ENCODE data around the gene TEF. TPM values are rescaled to one million over a fixed set of nuclear protein-coding genes. Genes with fewer than 3 reads are reported as not detected.

TEF gene
- total and polyA plus RNA-seq, 2 experiments from 2014 or later = 4.0 to 21.1 TPM

- DNase-seq (ENCODE audit: low read depth in 1 of 2, low spot score in 1 of 2) = no peak
- Histone ChIP-seq H3K4me1 (ENCODE audit: low read depth) (peaks cover 15% of the 10 kb centered on the region), H3K27me3 (no peaks in the 10 kb centered on the region), H3K4me3 (no peak overlapping the region), H3K27ac (no peak overlapping the region), H3K36me3 (no peaks in the 10 kb centered on the region), H3K9me3 (ENCODE audit: low read depth) (no peaks in the 10 kb centered on the region)
- TF ChIP-seq, protein P1, sequence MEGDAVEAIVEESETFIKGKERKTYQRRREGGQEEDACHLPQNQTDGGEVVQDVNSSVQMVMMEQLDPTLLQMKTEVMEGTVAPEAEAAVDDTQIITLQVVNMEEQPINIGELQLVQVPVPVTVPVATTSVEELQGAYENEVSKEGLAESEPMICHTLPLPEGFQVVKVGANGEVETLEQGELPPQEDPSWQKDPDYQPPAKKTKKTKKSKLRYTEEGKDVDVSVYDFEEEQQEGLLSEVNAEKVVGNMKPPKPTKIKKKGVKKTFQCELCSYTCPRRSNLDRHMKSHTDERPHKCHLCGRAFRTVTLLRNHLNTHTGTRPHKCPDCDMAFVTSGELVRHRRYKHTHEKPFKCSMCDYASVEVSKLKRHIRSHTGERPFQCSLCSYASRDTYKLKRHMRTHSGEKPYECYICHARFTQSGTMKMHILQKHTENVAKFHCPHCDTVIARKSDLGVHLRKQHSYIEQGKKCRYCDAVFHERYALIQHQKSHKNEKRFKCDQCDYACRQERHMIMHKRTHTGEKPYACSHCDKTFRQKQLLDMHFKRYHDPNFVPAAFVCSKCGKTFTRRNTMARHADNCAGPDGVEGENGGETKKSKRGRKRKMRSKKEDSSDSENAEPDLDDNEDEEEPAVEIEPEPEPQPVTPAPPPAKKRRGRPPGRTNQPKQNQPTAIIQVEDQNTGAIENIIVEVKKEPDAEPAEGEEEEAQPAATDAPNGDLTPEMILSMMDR (IDR thresholded peaks at IDR 0.05; ENCODE audit: low read depth, low read length) = no peak
Measured at GRCh38 chr22:41364955-41365354, 16.8 kb upstream of the TEF start.

DNA sequence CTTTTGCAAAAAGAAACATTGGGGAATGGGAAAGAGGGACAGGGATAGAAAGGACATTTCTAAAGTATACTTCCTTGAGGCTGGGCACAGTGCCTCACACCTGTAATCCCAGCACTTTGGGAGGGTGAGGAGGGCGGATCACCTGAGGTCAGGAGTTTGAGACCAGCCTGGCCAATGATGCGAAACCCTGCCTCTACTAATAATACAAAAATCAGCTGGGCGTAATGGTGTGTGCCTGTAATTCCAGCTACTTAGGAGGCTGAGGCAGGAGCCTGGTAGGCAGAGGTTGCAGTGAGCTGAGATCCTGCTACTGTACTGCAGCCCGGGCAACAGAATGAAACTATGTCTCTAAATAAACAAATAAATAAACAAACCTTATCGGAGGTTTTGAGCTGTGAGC is 16.3 kb upstream of the TEF start:
- Histone ChIP-seq H3K4me3 (no peak overlapping the region), H3K27ac (no peak overlapping the region), H3K36me3 (no peaks in the 10 kb centered on the region), H3K9me3 (ENCODE audit: low read depth) (no peaks in the 10 kb centered on the region), H3K27me3 (no peaks in the 10 kb centered on the region), H3K4me1 (ENCODE audit: low read depth) (peaks cover 10% of the 10 kb centered on the region)
- no peak for DNase-seq (ENCODE audit: low read depth in 1 of 2, low spot score in 1 of 2)
- TF ChIP-seq, protein P1 (IDR thresholded peaks at IDR 0.05; ENCODE audit: low read depth, low read length) = no peak

GRCh38 chr22:41366323-41367029 is 15.3 kb upstream of the TEF start:
- H3K27ac ChIP-seq = no peak overlapping the region
- H3K4me1 ChIP-seq (ENCODE audit: low read depth) = peaks cover 9% of the 10 kb centered on the region
- DNase-seq (ENCODE audit: low read depth in 1 of 2, low spot score in 1 of 2) = no peak
- TF ChIP-seq, protein P1 (IDR thresholded peaks at IDR 0.05; ENCODE audit: low read depth, low read length) = no peak
- H3K36me3 ChIP-seq = no peaks in the 10 kb centered on the region
- no peaks in the 10 kb centered on the region for H3K27me3 ChIP-seq
- H3K9me3 ChIP-seq (ENCODE audit: low read depth) = no peaks in the 10 kb centered on the region
- no peak overlapping the region for H3K4me3 ChIP-seq

DNA sequence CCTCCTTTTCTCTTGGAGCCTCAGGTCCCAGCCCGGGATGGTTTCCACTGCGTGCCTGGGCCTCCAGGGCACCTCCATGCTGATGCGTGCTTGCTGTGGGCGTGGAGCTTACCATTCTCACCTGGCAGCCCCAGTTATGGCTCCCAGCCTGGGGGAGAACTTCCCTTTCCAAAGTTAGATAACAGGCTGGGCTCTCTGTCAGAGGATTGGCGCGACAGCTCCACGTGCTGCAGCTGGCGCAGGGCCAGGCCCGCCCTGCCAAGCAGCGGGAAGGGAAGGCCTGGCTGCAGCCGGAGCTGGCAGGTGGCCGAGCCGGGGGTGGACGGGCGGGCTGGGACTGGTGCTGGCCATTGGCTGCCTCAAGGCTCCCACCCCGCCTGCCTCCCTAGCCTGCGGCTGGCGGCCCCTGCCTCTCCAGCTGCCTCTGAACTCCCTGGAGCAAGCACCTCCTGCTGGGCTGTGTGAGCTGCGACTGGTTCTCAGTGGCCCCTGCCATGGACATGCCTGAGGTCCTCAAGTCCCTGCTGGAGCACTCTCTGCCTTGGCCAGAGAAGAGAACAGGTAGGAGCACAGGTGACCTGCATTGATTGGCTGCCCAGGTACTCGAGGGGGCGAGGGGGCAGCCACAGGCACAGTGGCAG is 14.6 kb upstream of the TEF start:
- H3K9me3 ChIP-seq (ENCODE audit: low read depth) = no peaks in the 10 kb centered on the region
- H3K27ac ChIP-seq = no peak overlapping the region
- no peak overlapping the region for H3K4me3 ChIP-seq
- peaks cover 9% of the 10 kb centered on the region for H3K4me1 ChIP-seq (ENCODE audit: low read depth)
- no peaks in the 10 kb centered on the region for H3K27me3 ChIP-seq
- TF ChIP-seq, protein P1 (IDR thresholded peaks at IDR 0.05; ENCODE audit: low read depth, low read length) = peak; percentile 60
- peak; percentile 70 to 99 for DNase-seq (ENCODE audit: low read depth in 1 of 2, low spot score in 1 of 2)
- no peaks in the 10 kb centered on the region for H3K36me3 ChIP-seq

DNA sequence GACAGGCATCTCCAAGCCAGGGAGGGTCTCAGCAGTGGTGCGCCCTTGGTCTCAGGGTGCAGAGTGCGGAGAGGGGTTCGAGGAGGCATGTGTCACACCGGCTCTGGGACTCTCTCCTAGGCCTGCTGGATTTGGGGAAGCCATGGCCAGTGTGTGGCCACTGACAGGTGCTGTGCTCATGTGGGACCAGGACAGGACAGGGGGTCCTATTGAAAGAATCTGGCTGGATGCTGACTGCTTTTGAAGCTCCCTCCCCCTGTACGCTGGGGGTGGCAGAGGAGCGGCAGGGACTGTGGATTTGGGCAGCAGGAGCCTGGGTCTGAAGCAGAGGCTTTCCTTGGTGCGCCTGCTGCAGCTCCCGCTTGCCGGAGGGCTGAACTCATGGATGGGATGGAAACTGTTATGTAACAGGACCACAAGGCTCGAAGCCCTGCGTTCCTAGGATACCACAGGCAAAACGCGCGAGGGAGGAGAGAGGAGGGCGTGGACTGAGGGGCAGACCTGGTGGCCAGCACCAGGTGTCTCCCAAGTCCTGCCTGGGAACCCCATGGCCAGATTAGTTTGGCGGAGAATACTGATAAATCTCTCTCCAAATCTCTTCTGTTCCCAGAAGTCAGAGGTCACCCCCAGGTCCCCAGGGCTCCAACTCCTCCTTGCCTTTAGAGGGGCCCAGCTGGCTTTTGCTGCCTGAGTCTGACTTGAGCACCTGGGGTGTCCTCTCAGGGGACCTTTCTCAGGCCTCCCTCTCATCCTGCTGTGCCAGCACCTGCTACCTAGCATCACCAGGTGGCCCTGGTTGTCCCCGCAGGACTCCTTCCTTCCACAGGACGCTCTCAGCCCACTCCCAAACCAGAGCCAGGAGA is 13.8 kb upstream of the TEF start:
- no peak overlapping the region for H3K27ac ChIP-seq
- H3K36me3 ChIP-seq = no peaks in the 10 kb centered on the region
- H3K9me3 ChIP-seq (ENCODE audit: low read depth) = no peaks in the 10 kb centered on the region
- H3K27me3 ChIP-seq = no peaks in the 10 kb centered on the region
- peaks cover 9% of the 10 kb centered on the region for H3K4me1 ChIP-seq (ENCODE audit: low read depth)
- DNase-seq (ENCODE audit: low read depth in 1 of 2, low spot score in 1 of 2) = peak in 1 of 2 donors; percentile 62
- TF ChIP-seq, protein P1 (IDR thresholded peaks at IDR 0.05; ENCODE audit: low read depth, low read length) = no peak
- no peak overlapping the region for H3K4me3 ChIP-seq

Measured in cardiac muscle cell (in vitro differentiated cells and primary cell).